GM13976 (cell line): ENCODE data around the gene DNAJC16.

Source experiments
- DNase-seq: peaks from one replicate; pipeline ENCODE4 v3.0.0; 2012; ENCODE audit warnings: low spot score
- CTCF ChIP-seq: IDR thresholded peaks from 2 replicates; pipeline ENCODE4 v1.5.1; 2012; ENCODE audit warnings: borderline replicate concordance, mild to moderate bottlenecking; ENCODE audit not compliant: insufficient read depth; ENCODE audit errors: extremely low read depth, missing control alignments, control extremely low read depth
- in situ Hi-C: fragments of 300-500 bp; cut with MboI; formaldehyde crosslinking; loops from one replicate; pipeline ENCODE4 v1.12.0; 2022; ENCODE audit warnings: low sequenced_read_pairs, mixed read lengths, inconsistent platforms; ENCODE audit not compliant: unreplicated experiment

DNAJC16 gene

GRCh38 chr1:15543589-15544568 lies 17.2 kb downstream of the DNAJC16 start:
- DNase-seq: no peak
- no peak for TF ChIP-seq CTCF
- in situ Hi-C loops: no loop called here

- in situ Hi-C loops: no loop called here
- no peak for TF ChIP-seq CTCF
- no peak for DNase-seq
Measured at GRCh38 chr1:15546641-15547040, 20.0 kb downstream of the DNAJC16 start.

- in situ Hi-C loops: no loop called here
- DNase-seq: no peak
- TF ChIP-seq CTCF: no peak
Measured at GRCh38 chr1:15550573-15550972, 23.9 kb downstream of the DNAJC16 start.

GRCh38 chr1:15557008-15557407 lies 30.4 kb downstream of the DNAJC16 start:
- in situ Hi-C loops: no loop called here
- no peak for TF ChIP-seq CTCF
- no peak for DNase-seq

DNA sequence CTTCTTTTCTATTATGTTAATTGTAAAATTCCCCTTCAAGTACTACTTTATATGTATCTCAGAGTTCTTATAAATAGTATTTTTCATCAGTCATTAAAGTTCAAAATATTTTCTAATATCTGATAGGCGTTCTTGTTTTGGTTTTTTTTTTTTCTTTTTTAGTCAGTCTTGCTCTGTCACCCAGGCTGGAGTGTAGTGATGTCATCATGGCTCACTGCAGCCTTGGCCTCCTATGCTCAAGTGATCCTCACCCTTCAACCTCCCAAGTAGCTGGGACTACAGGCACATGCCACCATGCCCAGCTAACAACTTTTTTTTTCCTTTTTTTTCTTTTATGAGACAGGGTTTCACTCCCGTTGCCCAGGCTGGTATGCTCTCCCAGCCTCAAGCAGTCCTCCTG lies 30.9 kb downstream of the DNAJC16 start:
- no peak for DNase-seq
- in situ Hi-C loops: no loop called here
- TF ChIP-seq CTCF: no peak

DNA sequence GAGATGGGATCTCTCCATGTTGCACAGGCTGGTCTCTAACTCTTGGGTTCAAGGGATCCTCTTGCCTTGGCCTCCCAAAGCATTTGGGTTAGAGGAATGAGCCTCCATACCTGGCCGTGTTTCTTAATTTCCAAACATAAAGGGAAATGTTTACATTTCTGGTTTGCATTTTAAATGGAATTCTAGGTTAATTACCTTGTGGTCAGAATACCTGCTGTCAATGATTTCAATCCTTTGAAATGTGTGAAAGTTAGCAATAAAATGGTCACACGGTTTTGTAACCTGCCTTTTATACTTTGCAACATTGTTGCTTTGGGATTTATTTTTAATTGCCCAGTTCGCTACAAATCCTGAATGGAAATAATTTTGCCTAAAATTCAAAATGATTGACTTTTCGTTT lies 31.9 kb downstream of the DNAJC16 start:
- TF ChIP-seq CTCF: no peak
- no peak for DNase-seq
- in situ Hi-C loops: no loop called here
